ENCODE data around the gene TPM2. TPM values are rescaled to one million over a fixed set of nuclear protein-coding genes. Genes with fewer than 3 reads are reported as not detected.

The TPM2 gene
- total and polyA plus RNA-seq, 8 donors = 460 to 3,642 (median 1,093) TPM

DNA sequence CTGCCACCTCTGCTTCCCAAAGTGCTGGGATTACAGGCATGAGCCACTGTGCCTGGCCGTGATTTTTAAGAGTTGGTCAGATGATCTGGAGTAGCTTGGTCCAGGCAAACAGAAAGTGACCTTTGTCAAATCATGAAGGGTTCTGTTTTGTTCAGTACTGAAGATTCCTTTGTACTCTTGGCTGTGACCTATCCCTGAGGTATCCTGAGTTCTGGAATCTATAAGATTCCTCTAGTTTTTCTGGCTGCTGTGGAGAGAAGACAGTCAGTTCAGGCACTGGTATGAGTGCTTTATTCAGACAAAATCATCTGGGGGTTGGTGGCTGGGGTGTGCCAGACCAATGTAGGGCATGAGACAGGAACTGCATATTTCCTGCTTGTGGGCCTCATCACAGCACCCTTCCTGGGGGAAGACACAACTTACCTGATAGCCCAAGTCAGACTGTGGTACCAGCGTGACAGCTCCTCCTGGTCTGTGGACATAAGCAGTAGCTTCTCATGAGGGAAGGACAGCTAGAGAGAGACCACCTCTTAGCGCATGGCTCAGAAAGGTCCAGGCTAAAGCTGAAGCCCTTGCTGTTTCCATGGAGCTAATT, 27.9 kb downstream of the TPM2 start:
- H3K27me3 ChIP-seq = no peaks in the 10 kb centered on the region
- TF ChIP-seq POLR2A (IDR thresholded peaks at IDR 0.05) = no peak
- TF ChIP-seq POLR2AphosphoS5 (IDR thresholded peaks at IDR 0.05) = no peak
- TF ChIP-seq EP300 (IDR thresholded peaks at IDR 0.05) = no peak
- TF ChIP-seq, protein P1, sequence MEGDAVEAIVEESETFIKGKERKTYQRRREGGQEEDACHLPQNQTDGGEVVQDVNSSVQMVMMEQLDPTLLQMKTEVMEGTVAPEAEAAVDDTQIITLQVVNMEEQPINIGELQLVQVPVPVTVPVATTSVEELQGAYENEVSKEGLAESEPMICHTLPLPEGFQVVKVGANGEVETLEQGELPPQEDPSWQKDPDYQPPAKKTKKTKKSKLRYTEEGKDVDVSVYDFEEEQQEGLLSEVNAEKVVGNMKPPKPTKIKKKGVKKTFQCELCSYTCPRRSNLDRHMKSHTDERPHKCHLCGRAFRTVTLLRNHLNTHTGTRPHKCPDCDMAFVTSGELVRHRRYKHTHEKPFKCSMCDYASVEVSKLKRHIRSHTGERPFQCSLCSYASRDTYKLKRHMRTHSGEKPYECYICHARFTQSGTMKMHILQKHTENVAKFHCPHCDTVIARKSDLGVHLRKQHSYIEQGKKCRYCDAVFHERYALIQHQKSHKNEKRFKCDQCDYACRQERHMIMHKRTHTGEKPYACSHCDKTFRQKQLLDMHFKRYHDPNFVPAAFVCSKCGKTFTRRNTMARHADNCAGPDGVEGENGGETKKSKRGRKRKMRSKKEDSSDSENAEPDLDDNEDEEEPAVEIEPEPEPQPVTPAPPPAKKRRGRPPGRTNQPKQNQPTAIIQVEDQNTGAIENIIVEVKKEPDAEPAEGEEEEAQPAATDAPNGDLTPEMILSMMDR (IDR thresholded peaks at IDR 0.05) = no peak
- intact Hi-C loops (cut with DNase I; ENCODE audit: low total_unique reads) = no loop called here
- no peak for DNase-seq
- H3K27ac ChIP-seq = peak overlapping the region; percentile 45 to 100 (median 98)
- H3K4me3 ChIP-seq = no peak overlapping the region
- 54 to 66% (median 61%) methylated on average over 3 of the region's 3 CpGs for WGBS, 5 donors
- no peaks in the 10 kb centered on the region for H3K9me3 ChIP-seq
- peaks cover 10 to 25% (median 16%) of the 10 kb centered on the region in 4 donors for H3K36me3 ChIP-seq
- H3K4me1 ChIP-seq = peaks cover 55 to 88% (median 75%) of the 10 kb centered on the region in 4 donors

DNA sequence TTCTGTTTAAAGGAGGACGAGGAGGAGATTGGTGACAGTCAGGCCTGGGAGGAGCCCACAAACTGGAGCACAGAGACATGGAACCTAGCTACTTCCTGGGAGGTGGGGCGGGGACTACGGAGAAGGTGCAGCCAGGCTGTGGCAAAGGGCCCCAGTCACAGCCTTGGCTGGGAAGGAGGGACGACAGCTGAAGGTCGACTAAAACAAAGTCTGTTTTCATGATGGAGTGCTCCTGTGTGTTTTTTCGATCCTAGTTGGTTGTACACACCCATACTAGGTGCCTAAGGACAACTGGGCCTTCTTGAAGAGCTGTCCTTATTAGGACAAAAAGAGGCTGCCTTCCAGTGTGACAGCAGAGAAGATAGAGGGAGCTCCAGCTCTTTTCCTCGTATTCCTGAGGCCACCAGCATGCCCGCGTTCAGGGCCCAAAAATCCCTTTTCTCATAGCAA, 28.7 kb downstream of the TPM2 start:
- peak in 2 of 3 donors; percentile 51 to 60 for TF ChIP-seq POLR2AphosphoS5 (IDR thresholded peaks at IDR 0.05)
- no peak for TF ChIP-seq POLR2A (IDR thresholded peaks at IDR 0.05)
- no peak for TF ChIP-seq EP300 (IDR thresholded peaks at IDR 0.05)
- TF ChIP-seq, protein P1 (IDR thresholded peaks at IDR 0.05) = peak in 4 of 7 experiments; percentile 28 to 58 (median 42)
- H3K9me3 ChIP-seq = no peaks in the 10 kb centered on the region
- peak overlapping the region in 2 of 4 donors; percentile 82 to 86 for H3K4me3 ChIP-seq
- peak overlapping the region; percentile 29 to 100 (median 98) for H3K27ac ChIP-seq
- H3K4me1 ChIP-seq = peaks cover 52 to 86% (median 76%) of the 10 kb centered on the region in 4 donors
- DNase-seq = peak; percentile 65 to 73
- intact Hi-C loops (cut with DNase I; ENCODE audit: low total_unique reads) = no loop called here
- WGBS, 5 donors = 21 to 45% (median 31%) methylated on average over 9 of the region's 9 CpGs
- H3K27me3 ChIP-seq = no peaks in the 10 kb centered on the region
- H3K36me3 ChIP-seq = peaks cover 10 to 25% (median 16%) of the 10 kb centered on the region in 4 donors

DNA sequence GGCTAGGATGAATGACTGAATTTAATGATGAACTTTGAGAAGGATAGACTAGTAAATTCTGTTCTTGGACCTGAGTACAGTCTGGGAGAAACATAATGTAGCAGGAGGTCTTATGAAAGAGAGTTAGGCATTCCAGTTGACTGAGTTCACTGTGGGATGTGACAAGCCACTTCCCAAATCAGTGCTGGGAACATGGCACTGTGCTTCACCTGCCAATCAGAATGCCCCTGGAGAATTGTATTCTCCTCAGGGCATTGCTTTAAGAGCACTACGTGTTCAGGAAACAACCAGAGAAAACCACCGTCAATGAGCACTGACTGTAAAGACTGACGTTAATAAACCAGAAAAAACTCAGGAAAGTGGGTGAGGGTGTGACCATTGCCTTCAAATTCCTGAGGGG, 30.4 kb downstream of the TPM2 start:
- H3K27ac ChIP-seq = peak overlapping the region; percentile 38 to 100 (median 98)

DNA sequence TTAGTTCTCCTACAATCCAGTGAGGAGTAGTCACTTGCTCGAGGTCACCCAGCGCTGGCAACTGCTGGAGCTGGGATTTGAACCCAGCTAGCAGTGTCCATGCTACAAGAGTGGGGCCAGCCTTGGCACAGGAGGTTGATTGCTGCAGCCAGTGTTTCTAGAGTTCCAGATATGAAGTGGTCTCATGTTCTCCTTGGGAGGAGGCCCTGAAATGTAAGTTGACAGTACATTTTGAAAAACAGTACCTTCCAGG, 30.8 kb downstream of the TPM2 start:
- Histone ChIP-seq H3K27me3 (no peaks in the 10 kb centered on the region), H3K4me1 (peaks cover 38 to 66% (median 57%) of the 10 kb centered on the region in 4 donors), H3K9me3 (no peaks in the 10 kb centered on the region), H3K4me3 (peak overlapping the region; percentile 68 to 96 (median 84)), H3K27ac (peak overlapping the region; percentile 95 to 100 (median 98)), H3K36me3 (peaks cover 10 to 25% (median 16%) of the 10 kb centered on the region in 4 donors)
- peak in 1 of 2 donors; percentile 69 for DNase-seq
- TF ChIP-seq, protein P1 (IDR thresholded peaks at IDR 0.05) = no peak
- TF ChIP-seq POLR2AphosphoS5 (IDR thresholded peaks at IDR 0.05) (no peak), POLR2A (IDR thresholded peaks at IDR 0.05) (no peak), EP300 (IDR thresholded peaks at IDR 0.05) (no peak)
- WGBS, 5 donors = 0 to 3% (median 0%) methylated on average over 2 of the region's 2 CpGs
- intact Hi-C loops (cut with DNase I; ENCODE audit: low total_unique reads) = no loop called here

More for the DNA sequence above, 30.4 kb downstream of the TPM2 start:
- DNase-seq = peak in 1 of 2 donors; percentile 47
- 26 to 47% (median 28%) methylated on average over 3 of the region's 3 CpGs for WGBS, 5 donors
- Histone ChIP-seq H3K4me3 (peak overlapping the region; percentile 68 to 96 (median 84)), H3K36me3 (peaks cover 10 to 25% (median 16%) of the 10 kb centered on the region in 4 donors), H3K4me1 (peaks cover 38 to 70% (median 61%) of the 10 kb centered on the region in 4 donors), H3K9me3 (no peaks in the 10 kb centered on the region), H3K27me3 (no peaks in the 10 kb centered on the region)
- intact Hi-C loops (cut with DNase I; ENCODE audit: low total_unique reads) = no loop called here
- peak; percentile 71 for TF ChIP-seq EP300 (IDR thresholded peaks at IDR 0.05)
- TF ChIP-seq POLR2AphosphoS5 (IDR thresholded peaks at IDR 0.05) = peak; percentile 47 to 81 (median 74)
- TF ChIP-seq, protein P1 (IDR thresholded peaks at IDR 0.05) = no peak
- no peak for TF ChIP-seq POLR2A (IDR thresholded peaks at IDR 0.05)

All from stomach (tissue), 9 donors.